ENCODE measurements around the gene GHRL.

GHRL gene

DNA sequence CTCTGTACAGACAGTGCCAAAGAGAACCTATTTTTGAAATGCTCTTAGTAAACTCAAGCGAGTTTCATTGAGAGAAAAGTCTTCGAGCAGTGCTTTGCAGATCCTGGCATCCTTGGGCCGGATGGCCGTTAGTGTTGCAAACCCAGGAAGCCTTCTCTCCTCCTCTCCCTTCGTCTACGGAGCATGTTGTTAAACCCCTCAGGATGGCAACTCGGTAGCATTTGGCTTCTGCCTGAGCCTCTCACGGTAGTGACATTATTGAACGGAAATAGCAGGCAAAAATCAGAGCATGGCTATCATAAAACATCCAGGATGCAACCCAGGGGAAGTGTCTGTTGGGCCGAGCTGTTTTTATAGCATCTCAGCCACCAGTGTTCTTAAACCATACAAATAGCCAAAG lies 34.8 kb upstream of the GHRL start:
- no peak for DNase-seq (ENCODE audit: low read depth in 2 of 2)

DNA sequence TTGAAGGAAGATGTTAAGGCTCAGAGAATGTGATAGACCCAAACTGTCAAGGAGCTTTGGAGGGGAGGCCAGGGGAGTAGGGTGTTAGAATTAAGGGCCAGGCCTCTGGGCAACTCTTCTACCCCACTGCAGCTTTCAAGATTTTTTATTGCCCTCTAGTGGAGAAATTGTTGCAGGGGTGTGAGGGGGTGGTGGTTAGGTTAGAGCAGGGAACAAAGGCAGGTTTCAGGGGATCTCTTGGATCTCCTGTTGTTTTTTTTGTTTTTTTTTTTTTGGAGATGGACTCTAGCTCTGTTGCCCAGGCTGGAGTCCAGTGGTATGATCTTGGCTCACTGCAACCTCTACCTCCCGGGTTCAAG lies 29.6 kb upstream of the GHRL start:
- no peak for DNase-seq (ENCODE audit: low read depth in 2 of 2)

DNA sequence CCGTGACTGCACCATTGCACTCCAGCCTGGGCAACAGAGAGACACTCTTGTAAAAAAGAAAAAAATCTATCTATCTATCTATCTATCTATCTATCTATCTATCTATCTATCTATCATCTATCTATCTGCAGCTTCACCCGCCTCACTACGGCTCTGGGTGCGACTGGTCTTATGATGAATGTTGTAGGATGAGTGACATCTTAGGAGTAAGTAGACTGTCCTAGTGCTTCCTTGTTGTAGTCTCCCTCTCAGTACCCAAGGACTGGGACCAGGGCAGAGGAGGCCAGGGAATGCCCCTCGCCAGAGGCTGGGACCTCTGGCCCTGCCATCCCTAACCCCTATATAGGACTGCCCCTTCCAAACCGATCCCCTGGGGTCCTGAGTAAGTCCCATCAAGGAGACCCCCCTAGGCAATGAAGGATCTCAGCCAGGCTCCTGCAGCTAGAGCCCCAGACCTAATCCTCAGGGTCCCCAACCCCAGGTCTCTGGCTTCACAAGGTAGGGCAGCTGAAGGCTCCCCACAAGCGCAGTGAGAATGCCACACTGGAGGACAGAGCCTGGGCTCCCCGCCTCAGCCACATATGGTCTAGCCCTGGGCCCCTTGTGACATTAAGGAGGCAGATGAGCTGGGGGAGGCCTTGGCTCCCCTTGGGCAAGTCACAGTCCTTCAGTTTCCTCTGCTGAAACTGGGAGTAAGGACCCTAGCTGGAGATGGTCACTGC lies 29.0 kb upstream of the GHRL start:
- DNase-seq (ENCODE audit: low read depth in 2 of 2), result no peak

DNA sequence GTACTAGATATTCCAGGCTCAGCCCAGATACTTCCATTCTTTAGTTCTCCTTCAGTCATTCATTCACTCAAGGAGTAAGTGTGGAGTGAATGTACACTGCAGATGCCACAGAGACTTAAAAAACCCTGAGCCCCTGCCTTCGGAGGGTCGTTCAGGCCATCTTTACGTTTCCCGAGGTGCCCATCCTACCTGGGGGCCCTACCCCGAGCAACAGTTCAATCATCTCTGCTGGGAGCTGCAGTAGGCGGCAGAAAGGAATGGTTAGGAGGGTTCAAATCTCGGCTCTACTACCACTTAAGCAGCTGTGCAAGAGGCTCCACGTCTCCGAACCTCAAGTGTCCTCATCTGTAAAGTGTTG lies 27.6 kb upstream of the GHRL start:
- no peak for DNase-seq (ENCODE audit: low read depth in 2 of 2)

DNA sequence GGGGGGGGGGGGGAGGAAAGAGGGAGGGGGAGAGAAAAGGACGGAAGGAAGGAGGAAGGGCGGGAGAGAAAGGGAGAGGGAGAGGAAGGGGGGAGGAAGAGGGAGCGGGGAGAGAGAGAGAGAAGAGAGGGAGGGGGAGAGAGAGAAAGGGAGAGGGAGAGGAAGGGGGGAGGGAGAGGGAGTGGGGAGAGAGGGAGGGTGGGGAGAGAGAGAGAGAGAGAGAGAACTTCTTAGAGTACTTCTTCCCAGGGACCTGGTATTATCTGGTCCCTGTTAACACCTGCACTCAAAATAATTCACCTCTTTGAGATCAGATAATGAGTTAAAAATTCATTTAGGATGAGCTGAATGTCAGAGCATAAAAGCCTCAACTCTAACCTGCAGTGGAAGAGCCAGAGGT lies 27.1 kb upstream of the GHRL start:
- DNase-seq (ENCODE audit: low read depth in 2 of 2), result no peak

DNA sequence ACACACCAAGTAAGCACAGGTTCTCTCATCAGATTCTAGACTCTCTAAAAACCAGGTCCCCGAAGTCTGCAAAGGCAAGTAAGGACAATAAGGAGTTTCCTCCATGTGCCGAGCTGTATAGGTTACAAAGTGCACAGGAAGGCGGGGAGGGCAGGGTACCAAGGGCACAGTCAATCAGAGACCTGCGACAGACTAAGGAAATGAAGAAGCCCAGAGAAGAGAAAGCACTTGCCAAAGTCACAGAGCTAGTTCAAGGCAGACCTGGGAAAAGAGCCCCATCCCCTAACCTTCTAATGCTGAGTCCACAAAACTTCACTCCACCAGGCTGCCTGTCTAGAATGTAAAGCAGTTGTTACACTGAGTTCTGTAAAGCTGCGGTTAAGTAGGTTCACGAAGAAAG lies 26.5 kb upstream of the GHRL start:
- DNase-seq (ENCODE audit: low read depth in 2 of 2), result no peak

DNA sequence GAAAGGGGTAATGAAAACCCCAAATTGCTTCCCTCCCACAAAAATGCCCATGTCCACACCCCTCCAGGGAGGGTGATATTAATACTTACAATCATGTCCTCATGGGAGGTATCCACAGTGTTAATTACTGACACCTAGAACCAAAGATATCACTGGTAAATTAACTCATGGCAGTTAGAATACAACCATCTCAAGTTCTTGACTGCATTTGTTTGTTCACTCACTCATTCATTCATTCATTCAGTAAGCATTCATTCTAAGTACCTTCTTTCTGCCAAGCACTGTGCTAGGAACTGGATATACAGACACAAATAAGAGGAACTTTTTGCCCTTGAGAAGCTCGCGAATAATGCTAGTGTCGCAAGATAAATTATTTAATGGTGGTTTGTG lies 25.2 kb upstream of the GHRL start:
- no peak for DNase-seq (ENCODE audit: low read depth in 2 of 2)

DNA sequence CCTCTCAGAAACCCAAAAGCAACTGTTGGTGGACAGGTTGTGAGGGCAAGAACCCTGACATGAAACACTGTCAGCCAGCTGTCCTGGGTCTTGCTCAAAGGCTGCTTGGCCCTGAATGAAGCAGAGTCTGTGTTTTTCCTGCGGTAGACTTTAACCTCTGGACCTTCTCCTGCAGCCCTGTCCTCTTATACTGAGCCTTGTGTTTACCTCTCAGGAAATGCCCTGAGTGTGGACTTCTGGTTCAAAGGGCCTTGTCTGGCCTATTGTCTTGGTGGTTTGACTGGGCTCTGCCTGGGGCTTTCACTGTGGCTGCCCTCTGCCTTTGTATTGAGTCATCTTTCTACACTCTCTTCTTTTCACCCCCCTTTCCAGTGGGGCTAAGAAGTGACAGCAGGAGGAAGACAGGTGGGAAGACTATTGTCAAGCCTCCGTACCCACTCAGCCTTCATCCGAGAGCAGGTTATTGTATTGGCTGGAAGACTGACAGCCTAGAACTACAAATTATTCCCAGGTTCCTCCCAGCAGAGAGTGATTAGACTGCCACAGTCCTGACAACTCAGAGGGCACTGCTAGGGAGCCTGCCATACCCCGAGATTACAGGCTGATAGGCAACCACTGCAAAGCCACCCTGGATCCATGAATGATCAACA lies 24.7 kb upstream of the GHRL start:
- DNase-seq (ENCODE audit: low read depth in 2 of 2), result no peak

DNA sequence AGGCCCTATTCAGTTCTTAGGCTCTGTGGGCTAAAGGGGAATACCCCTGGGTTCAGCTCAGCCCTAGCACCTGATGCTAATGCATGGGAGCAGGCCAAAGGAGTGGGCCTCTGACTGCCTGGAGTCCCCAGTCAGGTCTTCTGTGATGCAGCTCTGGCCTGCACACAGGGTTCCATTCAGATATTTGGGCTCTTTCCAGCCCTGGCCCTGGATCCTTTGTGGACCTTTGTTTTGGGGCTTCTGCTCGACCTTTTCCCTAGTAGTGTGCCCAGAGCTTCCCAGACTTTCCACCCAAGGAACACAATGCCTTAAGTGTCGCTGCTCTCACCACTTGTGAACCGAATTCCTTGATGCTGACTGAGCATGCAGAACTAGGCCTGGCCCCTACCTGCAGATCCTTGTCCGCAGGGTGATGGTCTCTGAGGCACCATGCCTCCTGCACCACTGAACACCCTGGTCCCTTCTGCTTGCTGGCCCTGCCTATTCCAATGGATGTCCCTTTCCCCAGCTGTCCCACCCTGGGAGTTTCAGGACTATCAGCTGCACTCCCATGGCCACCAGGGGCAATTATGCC lies 23.1 kb upstream of the GHRL start:
- DNase-seq (ENCODE audit: low read depth in 2 of 2), result no peak

DNA sequence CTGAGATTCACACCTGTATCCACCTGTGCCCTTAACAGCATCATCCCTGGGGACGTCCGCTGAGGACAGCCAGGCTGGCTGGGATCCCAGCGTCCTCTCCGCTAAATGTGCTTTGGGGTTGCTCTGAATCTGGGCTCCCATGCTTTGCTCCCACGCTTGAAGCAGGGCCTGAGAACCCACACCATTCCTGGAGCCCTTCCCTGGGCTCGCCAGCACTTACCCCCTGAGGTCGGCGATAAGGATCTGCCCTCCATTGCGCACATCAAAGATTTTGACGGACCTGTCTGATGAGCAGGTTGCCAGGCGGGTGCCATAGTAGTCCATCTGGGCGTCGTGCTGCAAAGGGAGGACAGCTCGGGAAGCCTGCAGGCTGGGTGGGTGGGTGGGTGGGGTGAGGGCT lies 22.4 kb upstream of the GHRL start:
- DNase-seq (ENCODE audit: low read depth in 2 of 2), result no peak

DNA sequence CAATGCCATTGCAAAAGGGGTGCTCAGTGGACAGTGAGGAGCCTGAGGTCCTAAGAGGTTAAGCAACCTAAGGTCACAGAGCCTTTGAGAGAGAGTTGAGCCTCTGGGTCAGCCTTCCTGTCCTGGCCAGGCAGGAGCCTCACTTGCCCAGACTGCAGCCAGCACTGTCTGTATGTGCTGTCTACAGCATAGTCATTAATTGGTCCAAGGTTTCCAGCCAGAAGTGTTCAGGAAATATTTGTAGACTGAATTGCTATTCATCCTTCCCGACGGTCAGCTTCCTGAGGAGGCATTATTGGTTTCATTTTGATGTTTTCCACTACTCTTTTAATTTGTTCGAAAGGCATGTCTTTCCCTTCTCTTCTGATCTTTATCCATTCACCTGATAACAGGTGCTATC lies 20.1 kb upstream of the GHRL start:
- no peak for DNase-seq (ENCODE audit: low read depth in 2 of 2)

DNA sequence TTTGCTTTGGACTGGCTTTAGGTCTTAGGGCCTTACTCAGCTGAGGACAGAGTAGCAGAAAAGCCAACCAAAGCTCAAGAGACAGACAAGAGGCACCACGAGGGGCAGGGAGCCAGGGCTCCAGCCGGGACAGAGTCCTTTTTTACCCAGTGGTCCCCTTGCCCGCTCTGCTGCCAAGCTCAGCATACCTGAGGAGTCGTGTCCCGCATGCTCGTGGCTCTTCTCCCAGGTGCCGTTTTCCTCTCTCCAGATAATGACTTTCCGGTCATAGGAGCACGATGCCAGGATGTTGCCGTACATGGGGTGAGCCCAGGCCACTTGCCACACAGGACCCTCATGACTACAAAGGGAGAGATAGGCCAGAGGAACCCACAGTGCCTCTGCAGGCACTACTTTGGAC lies 19.6 kb upstream of the GHRL start:
- no peak for DNase-seq (ENCODE audit: low read depth in 2 of 2)

DNA sequence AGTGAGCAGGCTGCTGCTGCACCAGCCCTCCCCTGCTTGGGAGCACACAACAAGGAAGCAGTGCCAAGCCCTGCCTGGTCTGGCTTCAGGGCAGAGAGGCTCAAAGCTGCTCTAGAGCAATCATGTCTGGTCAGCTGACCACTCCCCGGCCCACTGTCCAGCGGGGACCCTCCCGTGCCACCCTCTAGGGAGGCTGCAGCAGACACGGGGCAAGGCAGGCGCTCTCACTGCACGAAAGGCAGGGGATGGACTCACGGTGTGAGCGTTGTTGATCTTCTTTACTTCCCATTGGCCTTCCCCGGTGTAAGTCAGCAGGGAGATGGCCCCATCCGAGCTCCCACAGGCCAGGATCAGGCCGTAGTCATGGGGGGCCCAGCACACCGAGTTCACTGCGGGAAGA lies 19.0 kb upstream of the GHRL start:
- DNase-seq (ENCODE audit: low read depth in 2 of 2), result no peak

DNA sequence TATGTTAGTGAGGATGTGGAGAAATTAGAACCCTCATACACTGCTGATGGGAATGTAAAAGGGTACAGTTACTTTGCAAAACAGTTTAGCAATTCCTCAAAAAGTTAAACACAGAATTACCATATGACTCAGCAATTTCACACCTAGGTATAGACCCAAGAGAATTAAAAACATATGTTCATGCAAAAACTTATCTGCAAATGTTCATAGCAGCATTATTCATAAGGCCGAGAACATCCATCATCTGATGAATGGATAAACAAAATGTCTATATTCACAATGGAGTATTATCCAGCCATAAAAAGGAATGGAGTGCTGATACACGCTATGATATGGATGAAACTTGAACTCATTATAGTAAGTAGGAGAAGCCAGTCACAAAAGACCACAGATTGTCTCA lies 17.8 kb upstream of the GHRL start:
- no peak for DNase-seq (ENCODE audit: low read depth in 2 of 2)

DNA sequence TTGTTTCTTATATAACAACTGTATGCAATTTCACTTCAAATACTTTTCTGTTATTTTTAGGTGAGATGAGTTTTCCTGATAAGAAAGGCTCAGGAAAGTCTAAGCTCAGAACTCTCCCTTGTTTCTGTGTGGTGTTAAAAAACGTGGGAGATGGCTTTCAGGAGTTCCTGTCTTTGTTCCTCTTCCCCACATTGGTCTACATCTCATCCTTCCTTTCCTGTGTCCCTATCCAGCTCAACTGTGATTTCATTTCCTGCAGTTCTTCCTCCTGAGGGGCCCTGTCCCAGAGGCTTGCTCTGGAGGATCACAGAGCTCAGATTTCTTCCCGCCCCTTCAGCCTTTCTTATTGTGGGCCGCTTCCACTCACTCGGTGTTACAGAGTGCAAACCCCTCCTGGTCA lies 17.0 kb upstream of the GHRL start:
- DNase-seq (ENCODE audit: low read depth in 2 of 2), result no peak

DNA sequence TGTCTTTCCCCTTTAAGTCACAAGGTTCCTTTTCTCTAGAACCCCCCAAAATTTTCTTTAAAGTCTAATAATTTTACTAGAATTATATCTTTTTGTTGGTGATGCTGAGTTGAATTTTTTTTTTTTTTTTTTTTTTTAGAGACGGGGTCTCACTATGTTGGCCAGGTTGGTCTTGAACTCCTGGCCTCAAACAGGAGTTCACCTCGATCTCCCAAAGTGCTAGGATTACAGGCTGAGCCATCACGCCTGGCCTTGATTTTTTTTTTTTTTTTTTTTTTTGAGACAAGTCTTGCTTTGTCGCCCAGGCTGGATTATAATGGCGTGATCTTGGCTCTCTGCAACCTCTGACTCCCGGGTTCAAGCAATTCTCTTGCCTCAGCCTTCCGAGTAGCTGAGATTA lies 15.9 kb upstream of the GHRL start:
- DNase-seq (ENCODE audit: low read depth in 2 of 2), result no peak

DNA sequence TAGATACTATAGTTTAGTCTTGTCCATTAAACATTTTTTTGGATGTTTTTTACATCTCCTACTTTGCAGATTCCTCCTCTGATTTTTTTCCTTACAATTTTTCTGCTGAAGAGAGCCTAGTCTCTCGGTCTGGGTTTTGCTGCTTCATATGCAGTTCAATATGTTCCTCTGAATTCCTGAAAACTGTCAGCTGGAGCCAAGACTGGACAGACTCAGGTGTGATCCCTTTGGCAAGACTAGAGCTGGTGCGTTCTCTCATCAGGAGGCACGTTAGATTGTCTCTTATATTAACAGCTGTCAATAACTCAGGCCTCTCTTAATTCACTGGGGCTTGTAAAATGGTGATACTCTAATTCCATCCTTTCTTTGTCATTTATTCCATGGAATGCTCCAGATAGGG lies 13.4 kb upstream of the GHRL start:
- DNase-seq (ENCODE audit: low read depth in 2 of 2), result no peak

DNA sequence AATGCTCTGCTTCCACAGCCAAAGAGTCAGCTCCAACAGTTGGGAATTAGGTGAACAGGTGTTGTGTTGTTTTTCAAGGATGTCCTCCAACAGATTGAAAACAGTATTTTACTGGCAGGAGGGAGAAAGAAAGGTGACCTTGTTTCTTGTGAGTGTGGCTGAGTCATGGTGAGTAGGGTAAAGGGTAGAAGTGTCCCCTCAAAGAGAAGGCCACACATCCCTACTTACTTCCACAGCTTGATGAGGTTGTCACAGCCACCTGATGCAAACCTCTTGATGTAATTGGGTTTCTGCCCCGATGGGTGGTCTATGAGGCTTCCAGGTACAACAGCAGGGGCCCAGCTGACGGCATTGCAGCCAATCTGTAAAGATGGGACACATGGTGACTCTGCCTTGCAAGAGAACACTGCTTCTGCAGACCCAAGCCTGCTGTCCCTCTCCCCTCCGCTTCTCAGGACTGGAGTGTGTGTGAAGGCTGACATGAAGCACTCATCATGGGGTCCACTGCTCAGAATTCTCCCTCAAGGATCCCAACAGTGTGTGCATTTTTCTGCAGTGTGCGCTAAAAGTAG lies 12.7 kb upstream of the GHRL start:
- no peak for DNase-seq (ENCODE audit: low read depth in 2 of 2)

DNA sequence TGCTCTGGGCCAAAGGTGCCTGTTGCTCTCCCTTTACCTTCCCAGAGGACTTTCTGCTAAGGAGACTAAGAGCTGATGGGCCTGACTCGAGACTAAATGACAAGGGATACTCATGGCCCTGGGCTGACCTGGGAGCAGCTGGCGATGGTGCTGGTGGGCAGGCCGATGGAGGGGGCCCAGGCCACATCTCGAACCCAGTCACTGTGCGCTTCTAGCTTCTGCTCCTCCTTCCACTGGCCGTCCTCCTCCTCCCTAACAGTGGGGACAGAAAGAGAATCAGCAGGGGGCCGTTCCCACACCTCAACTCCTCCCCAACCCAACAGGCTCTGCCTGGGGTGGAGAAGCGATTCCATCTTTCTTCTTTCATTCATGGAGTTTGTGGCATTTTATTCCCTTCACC lies 12.2 kb upstream of the GHRL start:
- no peak for DNase-seq (ENCODE audit: low read depth in 2 of 2)

DNA sequence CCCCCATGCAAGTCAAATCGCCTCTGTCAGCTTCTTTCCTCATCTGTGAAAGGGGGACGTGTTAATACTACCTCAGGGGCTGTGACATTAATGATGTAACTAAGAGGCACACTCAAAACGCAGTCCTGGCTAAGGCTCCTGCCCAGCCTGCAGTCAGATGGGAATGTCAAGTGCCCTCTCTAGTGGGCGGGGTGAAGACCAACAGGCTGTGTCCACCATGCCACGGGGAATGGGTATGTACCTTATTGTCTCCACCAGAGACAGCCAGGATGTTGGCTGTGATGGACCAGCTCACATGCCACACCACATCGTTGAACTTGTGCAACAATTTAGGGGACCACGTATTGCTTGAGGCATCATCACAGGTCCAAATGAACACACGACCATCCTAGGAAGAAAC lies 11.0 kb upstream of the GHRL start:
- DNase-seq (ENCODE audit: low read depth in 2 of 2), result no peak

DNA sequence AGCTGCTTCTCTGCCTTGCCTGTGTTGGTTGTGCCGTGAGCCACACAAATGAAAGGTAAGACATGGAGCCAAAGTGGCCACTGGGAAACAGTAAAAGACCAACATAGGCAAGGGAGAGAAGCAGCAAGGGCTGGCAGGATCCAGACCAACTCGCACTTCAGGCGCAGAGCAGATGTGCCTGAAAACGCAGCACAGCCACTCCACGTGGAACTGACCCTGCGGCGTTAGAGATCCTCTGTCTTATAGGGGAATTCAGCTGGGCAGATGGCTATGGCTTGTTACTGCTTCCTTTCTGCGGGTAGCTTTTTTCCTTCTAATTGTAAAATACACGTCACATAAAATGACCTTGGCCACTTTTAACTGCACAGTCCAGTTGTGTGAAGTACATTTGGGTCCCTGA lies 10.4 kb upstream of the GHRL start:
- DNase-seq (ENCODE audit: low read depth in 2 of 2), result no peak

DNA sequence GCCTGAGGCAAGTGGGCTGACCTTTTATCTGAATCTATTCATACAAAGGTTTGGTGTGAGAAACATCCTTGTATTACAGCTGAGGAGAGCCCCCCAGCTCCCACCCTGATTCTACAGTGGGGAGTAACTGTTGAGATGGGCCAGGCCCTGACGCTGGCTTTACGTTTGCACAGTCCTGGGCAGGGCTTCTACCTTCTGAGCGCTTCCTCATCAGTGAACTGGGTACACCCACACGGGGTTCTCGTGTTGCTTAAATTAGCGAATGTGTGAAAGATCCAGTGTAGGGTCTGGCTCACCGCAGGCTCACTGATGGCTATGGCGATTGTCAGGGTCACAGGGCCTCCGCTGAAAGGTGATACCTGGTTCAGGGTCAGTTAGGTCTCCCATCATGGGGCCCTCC lies 7.3 kb upstream of the GHRL start:
- no peak for DNase-seq (ENCODE audit: low read depth in 2 of 2)

DNA sequence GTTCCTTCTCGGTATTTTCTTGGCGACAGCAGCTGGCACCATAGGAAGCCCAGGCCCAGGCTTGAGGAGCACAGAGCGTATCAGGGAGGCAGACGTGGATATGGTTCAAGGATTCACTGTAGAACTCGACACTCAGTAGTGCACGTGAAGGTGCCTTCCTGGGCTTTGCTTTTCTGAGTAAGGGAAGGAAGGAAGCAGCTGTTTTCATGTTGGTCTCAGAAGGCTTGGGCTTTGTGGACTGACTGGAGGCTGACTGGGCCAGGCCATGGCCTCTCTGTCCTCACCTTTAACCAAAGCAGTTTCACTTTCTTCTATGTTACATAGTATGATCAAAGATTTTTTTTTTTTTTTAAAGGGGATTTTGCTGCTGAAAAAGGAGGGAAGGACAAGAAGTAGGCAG lies 6.9 kb upstream of the GHRL start:
- no peak for DNase-seq (ENCODE audit: low read depth in 2 of 2)

DNA sequence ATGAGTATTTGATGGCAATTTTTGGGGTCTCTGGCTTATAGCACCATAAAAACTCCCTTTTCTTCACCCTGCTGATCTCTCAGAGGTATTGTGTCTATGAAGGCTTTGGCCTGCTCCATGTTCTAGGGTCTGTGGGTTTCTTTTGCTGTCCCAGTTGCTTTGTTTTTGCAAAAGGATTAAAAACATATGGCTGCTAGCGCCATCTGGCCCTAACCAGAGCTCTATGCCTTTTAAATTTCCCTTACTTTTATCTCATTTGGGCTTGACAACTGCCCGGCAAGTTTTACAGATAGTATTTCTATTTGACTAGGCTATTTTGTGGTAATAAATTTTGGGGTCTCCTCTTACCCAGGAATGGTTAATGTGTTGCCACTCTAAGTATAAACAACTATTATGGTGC lies 6.4 kb upstream of the GHRL start:
- no peak for DNase-seq (ENCODE audit: low read depth in 2 of 2)
